Left ventricle myocardium inferior (tissue), 1 donor: ENCODE measurements around the gene MED26. TPM values are rescaled to one million over a fixed set of nuclear protein-coding genes. Genes with fewer than 3 reads are reported as not detected.
A peak's percentile ranks its signal among the peaks of the same experiment; 100 is the strongest.
"Not testable (repeated sequence)": the region's sequence is repeated elsewhere in the genome, so short reads cannot be mapped to it uniquely, and the experiment has no call there.

Source experiments
- DNase-seq: peaks from one replicate; pipeline ENCODE4 v3.0.0-alpha.2; 2020
- H3K27ac ChIP-seq: fragments of 200-600 bp; replicated peaks from 2 replicates; pipeline ENCODE4 v1.8.0; 2021
- H3K27me3 ChIP-seq: fragments of 200-600 bp; 2 replicates; pipeline ENCODE4 v1.8.0; 2021; ENCODE audit warnings: low read depth
- H3K36me3 ChIP-seq: fragments of 200-600 bp; 2 replicates; pipeline ENCODE4 v1.8.0; 2021
- H3K4me1 ChIP-seq: fragments of 200-600 bp; 2 replicates; pipeline ENCODE4 v1.8.0; 2021
- H3K4me3 ChIP-seq: fragments of 200-600 bp; 2 replicates; pipeline ENCODE4 v1.8.0; 2021; ENCODE audit warnings: mild to moderate bottlenecking, moderate library complexity
- H3K9me3 ChIP-seq: fragments of 200-600 bp; replicated peaks from 2 replicates; pipeline ENCODE4 v1.8.0; 2021
- intact Hi-C: fragments of 100-400 bp; cut with micrococcal nuclease; formaldehyde crosslinking; loops from one replicate; pipeline ENCODE4 v1.11.0; 2022
- total RNA-seq: library from RNA; stranded (reverse); fragmentation: NEBNext Ultra II Directional; extraction: Animal tissue kit (Norgen Biotek cat#: 25700); gene quantifications from one replicate; pipeline ENCODE4 v1.2.1, GENCODE V29; 2021
- TF ChIP-seq, protein P1 (sequence below): fragments of 200-600 bp; IDR thresholded peaks from 2 replicates; pipeline ENCODE4 v1.8.0; 2021; ENCODE audit warnings: antibody characterized with exemption, mild to moderate bottlenecking, borderline replicate concordance
- donor health status: DM: no; HTN: yes; CAD: no; lungs with severe emphysema.

MED26 gene
- total RNA-seq, 1 donor from 2014 or later = 4.0 TPM

DNA sequence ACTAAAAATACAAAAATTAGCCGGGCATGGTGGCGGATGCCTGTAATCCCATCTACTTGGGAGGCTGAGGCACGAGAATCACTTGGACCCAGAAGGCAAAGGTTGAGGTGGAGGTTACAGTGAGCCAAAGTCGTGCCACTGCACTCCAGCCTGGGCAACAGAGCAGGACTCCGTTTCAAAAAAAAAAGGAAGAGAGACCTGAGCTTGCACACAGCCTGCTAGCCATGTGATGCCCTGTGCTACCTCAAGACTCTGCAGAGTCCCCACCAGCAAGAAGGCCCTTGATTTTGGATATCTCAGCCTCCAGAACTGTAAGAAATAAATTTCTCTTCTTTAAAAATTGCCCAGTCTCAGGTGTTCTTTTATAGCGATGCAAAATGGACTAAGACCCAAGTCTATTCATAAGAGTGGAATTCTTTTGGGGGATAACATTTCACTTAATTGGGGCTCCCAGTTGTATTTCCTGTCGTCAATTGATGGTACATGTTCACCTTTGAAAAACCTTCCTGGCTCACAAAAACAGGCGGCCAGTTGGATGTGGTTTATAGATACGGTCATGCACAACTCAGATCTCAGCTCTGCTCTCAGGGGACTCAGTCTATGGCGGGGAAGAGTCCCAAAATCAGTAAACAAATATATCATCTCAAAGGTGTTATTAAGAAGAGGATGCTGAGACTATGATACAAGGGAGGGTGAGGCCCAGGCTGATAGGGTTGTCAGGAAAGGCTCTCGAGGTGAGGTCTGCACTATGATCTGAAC is 83.4 kb downstream of the MED26 start:
- no peak overlapping the region for H3K27ac ChIP-seq
- TF ChIP-seq, protein P1, sequence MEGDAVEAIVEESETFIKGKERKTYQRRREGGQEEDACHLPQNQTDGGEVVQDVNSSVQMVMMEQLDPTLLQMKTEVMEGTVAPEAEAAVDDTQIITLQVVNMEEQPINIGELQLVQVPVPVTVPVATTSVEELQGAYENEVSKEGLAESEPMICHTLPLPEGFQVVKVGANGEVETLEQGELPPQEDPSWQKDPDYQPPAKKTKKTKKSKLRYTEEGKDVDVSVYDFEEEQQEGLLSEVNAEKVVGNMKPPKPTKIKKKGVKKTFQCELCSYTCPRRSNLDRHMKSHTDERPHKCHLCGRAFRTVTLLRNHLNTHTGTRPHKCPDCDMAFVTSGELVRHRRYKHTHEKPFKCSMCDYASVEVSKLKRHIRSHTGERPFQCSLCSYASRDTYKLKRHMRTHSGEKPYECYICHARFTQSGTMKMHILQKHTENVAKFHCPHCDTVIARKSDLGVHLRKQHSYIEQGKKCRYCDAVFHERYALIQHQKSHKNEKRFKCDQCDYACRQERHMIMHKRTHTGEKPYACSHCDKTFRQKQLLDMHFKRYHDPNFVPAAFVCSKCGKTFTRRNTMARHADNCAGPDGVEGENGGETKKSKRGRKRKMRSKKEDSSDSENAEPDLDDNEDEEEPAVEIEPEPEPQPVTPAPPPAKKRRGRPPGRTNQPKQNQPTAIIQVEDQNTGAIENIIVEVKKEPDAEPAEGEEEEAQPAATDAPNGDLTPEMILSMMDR = no peak
- intact Hi-C loops = no loop called here
- H3K36me3 ChIP-seq = peaks cover 10% of the 10 kb centered on the region
- no peaks in the 10 kb centered on the region for H3K9me3 ChIP-seq
- H3K4me3 ChIP-seq = no peak overlapping the region
- DNase-seq = no peak
- H3K27me3 ChIP-seq = no peaks in the 10 kb centered on the region
- H3K4me1 ChIP-seq = peaks cover 47% of the 10 kb centered on the region

DNA sequence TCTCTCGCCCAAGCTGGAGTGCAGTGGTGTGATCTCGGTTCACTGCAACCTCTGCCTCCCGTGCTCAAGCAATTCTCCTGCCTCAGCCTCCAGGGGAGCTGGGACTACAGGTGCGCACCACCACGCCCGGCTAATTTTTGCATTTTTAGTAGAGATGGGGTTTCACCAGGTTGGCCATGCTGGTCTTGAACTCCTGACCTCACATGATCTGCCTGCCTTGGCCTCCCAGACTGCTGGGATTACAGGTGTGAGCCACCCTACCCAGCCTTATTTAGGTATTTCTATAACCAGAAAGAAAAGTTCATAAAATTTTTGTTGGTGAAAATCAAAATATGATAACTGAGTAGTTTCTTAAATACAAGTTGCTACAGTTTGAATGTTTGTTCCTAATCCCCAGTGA is 84.3 kb downstream of the MED26 start:
- peaks cover 14% of the 10 kb centered on the region for H3K36me3 ChIP-seq
- H3K9me3 ChIP-seq, DNase-seq, H3K27ac ChIP-seq, H3K27me3 ChIP-seq, intact Hi-C loops: not testable (repeated sequence)
- H3K4me1 ChIP-seq = peaks cover 54% of the 10 kb centered on the region
- H3K4me3 ChIP-seq = peak overlapping the region; percentile 84

DNA sequence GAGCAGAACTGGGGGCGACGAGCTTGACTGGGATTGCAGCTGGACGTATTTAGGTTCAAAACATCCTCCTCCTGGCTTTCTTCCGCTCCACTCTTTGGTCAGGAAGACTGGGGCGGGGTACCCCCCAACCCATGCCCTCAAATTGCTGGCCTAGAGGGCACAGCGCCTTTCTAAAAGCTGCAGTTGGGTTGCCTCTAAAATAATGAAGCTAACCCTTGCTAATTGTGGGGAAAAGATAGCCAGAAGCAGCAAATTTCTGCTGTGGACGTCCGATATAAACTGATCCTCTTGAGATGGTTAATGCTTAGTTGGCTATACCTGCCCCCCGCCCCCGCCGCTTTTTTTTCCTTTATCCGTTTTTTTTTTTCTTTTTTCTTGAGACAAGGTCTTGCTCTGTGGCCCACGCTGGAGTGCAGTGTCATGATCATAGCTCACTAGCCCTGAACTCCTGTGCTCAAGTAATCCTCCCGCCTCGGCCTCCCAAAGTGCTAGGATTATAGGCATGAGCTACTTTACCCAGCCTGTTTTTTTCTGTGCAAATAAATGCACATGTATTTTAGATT is 85.0 kb downstream of the MED26 start:
- intact Hi-C loops = no loop called here
- peaks cover 61% of the 10 kb centered on the region for H3K4me1 ChIP-seq
- peaks cover 22% of the 10 kb centered on the region for H3K36me3 ChIP-seq

DNA sequence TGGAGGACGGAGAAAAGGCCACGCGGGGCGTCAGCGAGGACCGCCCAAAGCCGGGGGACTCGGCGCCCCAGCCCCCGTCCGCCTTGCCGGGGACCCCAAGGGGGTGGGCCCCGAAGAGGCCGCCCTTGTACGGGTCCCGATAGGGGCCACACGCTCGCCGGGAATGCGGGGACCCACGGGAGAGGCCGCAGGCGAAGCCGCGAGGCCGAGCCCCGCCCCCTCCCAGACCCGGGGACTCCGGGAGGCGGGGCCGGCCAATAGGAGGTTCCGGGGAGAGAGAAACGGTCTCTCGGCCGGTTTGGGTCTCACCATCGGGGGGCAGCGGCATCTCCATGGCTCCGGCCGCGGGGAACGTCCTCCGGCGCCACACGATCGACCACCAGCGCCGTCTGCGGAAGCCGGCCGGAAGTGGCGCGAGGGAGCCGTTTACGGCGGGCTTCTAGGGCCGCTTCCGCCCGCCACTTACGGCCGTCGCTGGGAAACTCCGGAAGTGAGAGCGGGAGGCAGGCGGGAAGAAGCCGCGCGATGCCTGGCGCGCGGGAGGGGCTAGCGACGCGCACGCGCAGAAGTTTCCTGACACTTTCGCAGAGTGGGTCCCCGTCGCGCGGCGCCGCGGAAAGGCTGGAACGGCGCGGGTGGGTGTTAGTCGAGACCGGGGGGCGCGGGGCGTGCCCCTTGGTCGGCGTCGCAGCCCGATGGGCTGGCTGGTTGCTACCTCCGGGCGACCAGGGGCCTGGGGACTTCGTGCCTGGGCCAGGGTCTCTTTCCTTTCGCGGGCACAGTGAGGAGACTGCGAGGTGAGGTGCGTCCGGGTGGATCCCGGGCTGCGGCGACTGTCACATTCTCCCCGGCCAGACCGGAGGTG is 85.7 kb downstream of the MED26 start, which contains the start of gene CHERP:
Gene CHERP, minus strand, starts transcription at position 393 of the 865 bp plus-strand sequence. Its CDS starts 59 bp downstream, at position 334.
- TF ChIP-seq, protein P1 = peak; percentile 11
- H3K36me3 ChIP-seq = peaks cover 26% of the 10 kb centered on the region
- H3K4me3 ChIP-seq = peak within 1 kb of the TSS; percentile 84
- peak; percentile 94 for DNase-seq
- H3K27ac ChIP-seq = peak within 1 kb of the TSS; percentile 96
- no peaks in the 10 kb centered on the region for H3K9me3 ChIP-seq
- H3K4me1 ChIP-seq = peaks cover 66% of the 10 kb centered on the region
- no peaks in the 10 kb centered on the region for H3K27me3 ChIP-seq
- intact Hi-C loops = no loop called here

More for the DNA sequence above, 85.0 kb downstream of the MED26 start:
- no peaks in the 10 kb centered on the region for H3K9me3 ChIP-seq
- no peaks in the 10 kb centered on the region for H3K27me3 ChIP-seq
- peak overlapping the region; percentile 96 for H3K27ac ChIP-seq
- TF ChIP-seq, protein P1 = no peak
- H3K4me3 ChIP-seq = peak overlapping the region; percentile 84
- DNase-seq = no peak

DNA sequence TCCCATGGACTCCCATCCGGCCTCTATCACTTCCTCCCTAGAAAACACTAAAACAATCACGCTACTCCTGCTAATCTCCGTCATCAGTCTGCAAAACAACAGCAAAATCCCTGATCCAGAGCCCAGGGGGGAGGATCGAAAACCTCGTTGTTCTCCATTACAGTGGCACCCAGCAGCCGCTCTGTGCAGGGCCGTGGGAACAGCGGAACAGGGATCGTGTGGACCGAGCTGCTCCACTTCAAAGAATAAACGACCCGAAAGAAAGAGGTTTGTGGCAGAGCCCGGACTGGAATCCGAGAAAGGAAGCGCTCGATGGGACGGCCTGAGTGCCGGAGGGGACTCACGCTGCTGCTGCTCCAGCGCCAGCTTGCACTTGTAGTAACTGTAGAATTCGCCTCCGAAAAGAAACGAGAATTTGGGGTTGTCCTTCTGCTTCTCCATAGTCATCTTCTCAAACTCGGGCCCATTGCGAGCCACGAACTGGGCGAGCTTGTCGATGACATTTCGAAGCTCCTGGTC is 86.4 kb downstream of the MED26 start:
- intact Hi-C loops = no loop called here
- peak overlapping the region; percentile 96 for H3K27ac ChIP-seq
- H3K4me3 ChIP-seq = peak overlapping the region; percentile 84
- DNase-seq = no peak
- H3K27me3 ChIP-seq = no peaks in the 10 kb centered on the region
- no peaks in the 10 kb centered on the region for H3K9me3 ChIP-seq
- TF ChIP-seq, protein P1 = no peak
- H3K4me1 ChIP-seq = peaks cover 66% of the 10 kb centered on the region
- peaks cover 32% of the 10 kb centered on the region for H3K36me3 ChIP-seq
